GM23338 (cell line): ENCODE results near the gene EGFR. TPM values are rescaled to one million over a fixed set of nuclear protein-coding genes. Genes with fewer than 3 reads are reported as not detected.

ENCODE experiments used
- ATAC-seq: fragments of 200-7000 bp; cut with Tn5 transposase; 3 replicates; pipeline ENCODE4 v1.9.1; 2020
- DNase-seq: peaks from one replicate; pipeline ENCODE4 v3.0.0-alpha.2; 2015; ENCODE audit warnings: low spot score
- H2AFZ ChIP-seq: fragments of 200-600 bp; sonication (generic); 2 replicates; pipeline ENCODE4 v1.8.0; 2016; ENCODE audit warnings: antibody characterized with exemption, mild to moderate bottlenecking, moderate library complexity
- H3F3A ChIP-seq: fragments of 200-600 bp; sonication (generic); replicated peaks from 2 replicates; pipeline ENCODE4 v1.8.0; 2017; ENCODE audit warnings: antibody characterized with exemption, mixed run types, low read depth
- H3K27ac ChIP-seq: fragments of 200-600 bp; sonication (generic); 2 replicates; pipeline ENCODE4 v1.6.1; 2016; ENCODE audit warnings: low read depth
- H3K27me3 ChIP-seq: fragments of 200-600 bp; sonication (generic); 2 replicates; pipeline ENCODE4 v1.8.0; 2016; ENCODE audit warnings: mild to moderate bottlenecking, mixed run types, moderate library complexity; ENCODE audit not compliant: insufficient read depth
- H3K36me3 ChIP-seq: fragments of 200-600 bp; sonication (generic); 2 replicates; pipeline ENCODE4 v1.8.0; 2016; ENCODE audit warnings: mild to moderate bottlenecking; ENCODE audit not compliant: insufficient read depth
- H3K4me1 ChIP-seq: fragments of 200-600 bp; sonication (generic); 2 replicates; pipeline ENCODE4 v1.8.0; 2016; ENCODE audit warnings: mild to moderate bottlenecking, moderate library complexity; ENCODE audit not compliant: insufficient read depth
- H3K4me2 ChIP-seq: fragments of 200-600 bp; sonication (generic); 2 replicates; pipeline ENCODE4 v1.7.1; 2017; ENCODE audit warnings: mixed run types
- H3K4me3 ChIP-seq: fragments of 200-600 bp; sonication (generic); 2 replicates; pipeline ENCODE4 v1.6.1; 2016; ENCODE audit warnings: mixed run types
- H3K79me2 ChIP-seq: fragments of 200-600 bp; sonication (generic); replicated peaks from 2 replicates; pipeline ENCODE4 v1.8.0; 2017; ENCODE audit warnings: mild to moderate bottlenecking; ENCODE audit not compliant: insufficient read depth
- H3K9me2 ChIP-seq: fragments of 200-600 bp; sonication (generic); 2 replicates; pipeline ENCODE4 v1.8.0; 2017; ENCODE audit not compliant: insufficient read depth
- H4K20me1 ChIP-seq: fragments of 200-600 bp; sonication (generic); replicated peaks from 2 replicates; pipeline ENCODE4 v1.8.0; 2017; ENCODE audit warnings: mild to moderate bottlenecking; ENCODE audit not compliant: insufficient read depth
- H3K27ac Mint-ChIP-seq: 2 replicates; pipeline ENCODE4 v1.8.0; 2020; ENCODE audit warnings: inconsistent platforms, mild to moderate bottlenecking, moderate library complexity, mixed read lengths
- H3K27me3 Mint-ChIP-seq: 3 replicates; pipeline ENCODE4 v1.8.0; 2022; ENCODE audit warnings: low read depth, mild to moderate bottlenecking, moderate library complexity, mixed read lengths, inconsistent platforms; ENCODE audit not compliant: insufficient read depth, poor library complexity
- H3K36me3 Mint-ChIP-seq: 3 replicates; pipeline ENCODE4 v1.8.0; 2021; ENCODE audit warnings: low read depth, mild to moderate bottlenecking, inconsistent platforms, moderate library complexity, mixed read lengths
- H3K4me1 Mint-ChIP-seq: 3 replicates; pipeline ENCODE4 v1.8.0; 2020; ENCODE audit warnings: mild to moderate bottlenecking, inconsistent platforms, mixed read lengths
- H3K4me3 Mint-ChIP-seq: 3 replicates; pipeline ENCODE4 v1.8.0; 2021; ENCODE audit warnings: moderate library complexity, mild to moderate bottlenecking, inconsistent platforms, mixed read lengths
- H3K9me3 Mint-ChIP-seq: 3 replicates; pipeline ENCODE4 v1.8.0; 2020; ENCODE audit warnings: moderate library complexity, mild to moderate bottlenecking, inconsistent platforms, mixed read lengths
- CREB1 ChIP-seq: fragments of 250-450 bp; sonication (Bioruptor Pico); IDR thresholded peaks from 2 replicates; pipeline ENCODE4 v1.5.0; 2020; ENCODE audit warnings: low read depth, mild to moderate bottlenecking, moderate library complexity
- EZH2 ChIP-seq: fragments of 200-600 bp; sonication (generic); IDR thresholded peaks from one replicate; pipeline ENCODE4 v1.8.0; 2017; ENCODE audit warnings: antibody characterized with exemption, mild to moderate bottlenecking, low read depth; ENCODE audit not compliant: unreplicated experiment
- EZH2phosphoT487 ChIP-seq: fragments of 200-600 bp; sonication (generic); IDR thresholded peaks from one replicate; pipeline ENCODE4 v1.8.1; 2018; ENCODE audit warnings: antibody characterized with exemption; ENCODE audit not compliant: unreplicated experiment
- JUNB ChIP-seq: IDR thresholded peaks from one replicate; pipeline ENCODE4 v1.6.1; 2016; ENCODE audit warnings: antibody characterized with exemption; ENCODE audit not compliant: unreplicated experiment
- NANOG ChIP-seq: IDR thresholded peaks from 2 replicates; pipeline ENCODE4 v1.6.1; 2016; ENCODE audit warnings: antibody characterized with exemption, borderline replicate concordance
- POLR2AphosphoS5 ChIP-seq: IDR thresholded peaks from 2 replicates; pipeline ENCODE4 v1.6.1; 2016; ENCODE audit warnings: antibody characterized with exemption, low read depth
- STAT1 ChIP-seq: IDR thresholded peaks from one replicate; pipeline ENCODE4 v1.6.1; 2016; ENCODE audit warnings: antibody characterized with exemption; ENCODE audit not compliant: unreplicated experiment
- ZNF114 ChIP-seq: fragments of 250-450 bp; sonication (Bioruptor Pico); IDR thresholded peaks from 2 replicates; pipeline ENCODE4 v1.5.0; 2020; ENCODE audit warnings: mild to moderate bottlenecking, moderate library complexity
- ZNF331 ChIP-seq: fragments of 250-450 bp; sonication (Bioruptor Pico); IDR thresholded peaks from 2 replicates; pipeline ENCODE4 v1.5.0; 2020; ENCODE audit warnings: low read depth, mild to moderate bottlenecking, moderate library complexity
- polyA plus RNA-seq: library from polyadenylated mRNA; unstranded; fragments of >200 nt; fragmentation: Nextera tagmentation; extraction: Ambion mirVana; gene quantifications from 2 replicates; pipeline ENCODE4 v1.2.1, GENCODE V29; 2016
- total RNA-seq: library from RNA; depleted of rRNA; stranded (reverse); fragments of >200 nt; shearing (Covaris generic); gene quantifications from 2 replicates; pipeline ENCODE4 v1.2.3, GENCODE V29; 2014
- TF ChIP-seq, protein P1 (sequence below): fragments of 250-450 bp; sonication (Bioruptor Pico); IDR thresholded peaks from 2 replicates; pipeline ENCODE4 v1.5.0; 2020; ENCODE audit warnings: mild to moderate bottlenecking, moderate library complexity
- TF ChIP-seq, protein P2 (sequence below): IDR thresholded peaks from 2 replicates; pipeline ENCODE4 v1.6.1; 2016; ENCODE audit warnings: antibody characterized with exemption
- TF ChIP-seq, protein P3 (sequence below): IDR thresholded peaks from one replicate; pipeline ENCODE4 v1.6.1; 2018; ENCODE audit warnings: antibody characterized with exemption; ENCODE audit not compliant: unreplicated experiment
- TF ChIP-seq, protein P4 (sequence below), 2 experiments: fragments of 200-600 bp in 1 of 2; sonication (generic) in 1 of 2; conservative IDR thresholded peaks; 2 replicates each; pipeline versions ENCODE4 v1.5.1 to v1.6.1; 2016 to 2017; ENCODE audit warnings: antibody characterized with exemption in 2 of 2, low read depth in 2 of 2, mild to moderate bottlenecking in 2 of 2, moderate library complexity in 1 of 2

The EGFR gene
- total and polyA plus RNA-seq, 2 experiments from 2014 or later = 1.5 to 4.5 TPM

DNA sequence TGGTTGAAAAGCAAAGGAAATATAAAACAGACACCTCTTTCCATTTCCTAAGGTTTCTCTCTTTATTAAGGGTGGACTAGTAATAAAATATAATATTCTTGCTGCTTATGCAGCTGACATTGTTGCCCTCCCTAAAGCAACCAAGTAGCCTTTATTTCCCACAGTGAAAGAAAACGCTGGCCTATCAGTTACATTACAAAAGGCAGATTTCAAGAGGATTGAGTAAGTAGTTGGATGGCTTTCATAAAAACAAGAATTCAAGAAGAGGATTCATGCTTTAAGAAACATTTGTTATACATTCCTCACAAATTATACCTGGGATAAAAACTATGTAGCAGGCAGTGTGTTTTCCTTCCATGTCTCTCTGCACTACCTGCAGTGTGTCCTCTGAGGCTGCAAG is 191.9 kb downstream of the EGFR start:
- Mint-ChIP-seq H3K27me3 (no peaks in the 10 kb centered on the region), H3K27ac (no peak overlapping the region), H3K36me3 (no peaks in the 10 kb centered on the region), H3K9me3 (no peaks in the 10 kb centered on the region), H3K4me3 (no peak overlapping the region), H3K4me1 (peaks cover 14% of the 10 kb centered on the region)
- Histone ChIP-seq H3K4me1 (no peaks in the 10 kb centered on the region; the same call in 1 of the 2 replicates), H3K9me2 (no peaks in the 10 kb centered on the region), H3K36me3 (no peaks in the 10 kb centered on the region), H3K27ac (no peak overlapping the region), H3K79me2 (no peaks in the 10 kb centered on the region), H3K27me3 (no peaks in the 10 kb centered on the region), H3K4me2 (no peak overlapping the region), H3K4me3 (no peak overlapping the region), H3F3A (no peaks in the 10 kb centered on the region), H4K20me1 (no peaks in the 10 kb centered on the region), H2AFZ (no peak overlapping the region)
- DNase-seq (no peak), ATAC-seq (no peak)
- TF ChIP-seq, protein P1, sequence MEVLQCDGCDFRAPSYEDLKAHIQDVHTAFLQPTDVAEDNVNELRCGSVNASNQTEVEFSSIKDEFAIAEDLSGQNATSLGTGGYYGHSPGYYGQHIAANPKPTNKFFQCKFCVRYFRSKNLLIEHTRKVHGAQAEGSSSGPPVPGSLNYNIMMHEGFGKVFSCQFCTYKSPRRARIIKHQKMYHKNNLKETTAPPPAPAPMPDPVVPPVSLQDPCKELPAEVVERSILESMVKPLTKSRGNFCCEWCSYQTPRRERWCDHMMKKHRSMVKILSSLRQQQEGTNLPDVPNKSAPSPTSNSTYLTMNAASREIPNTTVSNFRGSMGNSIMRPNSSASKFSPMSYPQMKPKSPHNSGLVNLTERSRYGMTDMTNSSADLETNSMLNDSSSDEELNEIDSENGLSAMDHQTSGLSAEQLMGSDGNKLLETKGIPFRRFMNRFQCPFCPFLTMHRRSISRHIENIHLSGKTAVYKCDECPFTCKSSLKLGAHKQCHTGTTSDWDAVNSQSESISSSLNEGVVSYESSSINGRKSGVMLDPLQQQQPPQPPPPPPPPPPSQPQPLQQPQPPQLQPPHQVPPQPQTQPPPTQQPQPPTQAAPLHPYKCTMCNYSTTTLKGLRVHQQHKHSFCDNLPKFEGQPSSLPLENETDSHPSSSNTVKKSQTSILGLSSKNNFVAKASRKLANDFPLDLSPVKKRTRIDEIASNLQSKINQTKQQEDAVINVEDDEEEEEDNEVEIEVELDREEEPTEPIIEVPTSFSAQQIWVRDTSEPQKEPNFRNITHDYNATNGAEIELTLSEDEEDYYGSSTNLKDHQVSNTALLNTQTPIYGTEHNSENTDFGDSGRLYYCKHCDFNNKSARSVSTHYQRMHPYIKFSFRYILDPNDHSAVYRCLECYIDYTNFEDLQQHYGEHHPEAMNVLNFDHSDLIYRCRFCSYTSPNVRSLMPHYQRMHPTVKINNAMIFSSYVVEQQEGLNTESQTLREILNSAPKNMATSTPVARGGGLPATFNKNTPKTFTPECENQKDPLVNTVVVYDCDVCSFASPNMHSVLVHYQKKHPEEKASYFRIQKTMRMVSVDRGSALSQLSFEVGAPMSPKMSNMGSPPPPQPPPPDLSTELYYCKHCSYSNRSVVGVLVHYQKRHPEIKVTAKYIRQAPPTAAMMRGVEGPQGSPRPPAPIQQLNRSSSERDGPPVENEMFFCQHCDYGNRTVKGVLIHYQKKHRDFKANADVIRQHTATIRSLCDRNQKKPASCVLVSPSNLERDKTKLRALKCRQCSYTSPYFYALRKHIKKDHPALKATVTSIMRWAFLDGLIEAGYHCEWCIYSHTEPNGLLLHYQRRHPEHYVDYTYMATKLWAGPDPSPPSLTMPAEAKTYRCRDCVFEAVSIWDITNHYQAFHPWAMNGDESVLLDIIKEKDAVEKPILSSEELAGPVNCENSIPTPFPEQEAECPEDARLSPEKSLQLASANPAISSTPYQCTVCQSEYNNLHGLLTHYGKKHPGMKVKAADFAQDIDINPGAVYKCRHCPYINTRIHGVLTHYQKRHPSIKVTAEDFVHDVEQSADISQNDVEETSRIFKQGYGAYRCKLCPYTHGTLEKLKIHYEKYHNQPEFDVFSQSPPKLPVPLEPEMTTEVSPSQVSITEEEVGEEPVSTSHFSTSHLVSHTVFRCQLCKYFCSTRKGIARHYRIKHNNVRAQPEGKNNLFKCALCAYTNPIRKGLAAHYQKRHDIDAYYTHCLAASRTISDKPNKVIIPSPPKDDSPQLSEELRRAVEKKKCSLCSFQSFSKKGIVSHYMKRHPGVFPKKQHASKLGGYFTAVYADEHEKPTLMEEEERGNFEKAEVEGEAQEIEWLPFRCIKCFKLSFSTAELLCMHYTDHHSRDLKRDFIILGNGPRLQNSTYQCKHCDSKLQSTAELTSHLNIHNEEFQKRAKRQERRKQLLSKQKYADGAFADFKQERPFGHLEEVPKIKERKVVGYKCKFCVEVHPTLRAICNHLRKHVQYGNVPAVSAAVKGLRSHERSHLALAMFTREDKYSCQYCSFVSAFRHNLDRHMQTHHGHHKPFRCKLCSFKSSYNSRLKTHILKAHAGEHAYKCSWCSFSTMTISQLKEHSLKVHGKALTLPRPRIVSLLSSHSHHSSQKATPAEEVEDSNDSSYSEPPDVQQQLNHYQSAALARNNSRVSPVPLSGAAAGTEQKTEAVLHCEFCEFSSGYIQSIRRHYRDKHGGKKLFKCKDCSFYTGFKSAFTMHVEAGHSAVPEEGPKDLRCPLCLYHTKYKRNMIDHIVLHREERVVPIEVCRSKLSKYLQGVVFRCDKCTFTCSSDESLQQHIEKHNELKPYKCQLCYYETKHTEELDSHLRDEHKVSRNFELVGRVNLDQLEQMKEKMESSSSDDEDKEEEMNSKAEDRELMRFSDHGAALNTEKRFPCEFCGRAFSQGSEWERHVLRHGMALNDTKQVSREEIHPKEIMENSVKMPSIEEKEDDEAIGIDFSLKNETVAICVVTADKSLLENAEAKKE (CRISPR knock-in tag) = no peak
- TF ChIP-seq EZH2phosphoT487 = no peak
- TF ChIP-seq STAT1 = no peak
- no peak for TF ChIP-seq POLR2AphosphoS5
- TF ChIP-seq, protein P2, sequence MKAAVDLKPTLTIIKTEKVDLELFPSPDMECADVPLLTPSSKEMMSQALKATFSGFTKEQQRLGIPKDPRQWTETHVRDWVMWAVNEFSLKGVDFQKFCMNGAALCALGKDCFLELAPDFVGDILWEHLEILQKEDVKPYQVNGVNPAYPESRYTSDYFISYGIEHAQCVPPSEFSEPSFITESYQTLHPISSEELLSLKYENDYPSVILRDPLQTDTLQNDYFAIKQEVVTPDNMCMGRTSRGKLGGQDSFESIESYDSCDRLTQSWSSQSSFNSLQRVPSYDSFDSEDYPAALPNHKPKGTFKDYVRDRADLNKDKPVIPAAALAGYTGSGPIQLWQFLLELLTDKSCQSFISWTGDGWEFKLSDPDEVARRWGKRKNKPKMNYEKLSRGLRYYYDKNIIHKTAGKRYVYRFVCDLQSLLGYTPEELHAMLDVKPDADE = no peak
- no peak for TF ChIP-seq JUNB
- TF ChIP-seq EZH2 = no peak
- TF ChIP-seq, protein P3, sequence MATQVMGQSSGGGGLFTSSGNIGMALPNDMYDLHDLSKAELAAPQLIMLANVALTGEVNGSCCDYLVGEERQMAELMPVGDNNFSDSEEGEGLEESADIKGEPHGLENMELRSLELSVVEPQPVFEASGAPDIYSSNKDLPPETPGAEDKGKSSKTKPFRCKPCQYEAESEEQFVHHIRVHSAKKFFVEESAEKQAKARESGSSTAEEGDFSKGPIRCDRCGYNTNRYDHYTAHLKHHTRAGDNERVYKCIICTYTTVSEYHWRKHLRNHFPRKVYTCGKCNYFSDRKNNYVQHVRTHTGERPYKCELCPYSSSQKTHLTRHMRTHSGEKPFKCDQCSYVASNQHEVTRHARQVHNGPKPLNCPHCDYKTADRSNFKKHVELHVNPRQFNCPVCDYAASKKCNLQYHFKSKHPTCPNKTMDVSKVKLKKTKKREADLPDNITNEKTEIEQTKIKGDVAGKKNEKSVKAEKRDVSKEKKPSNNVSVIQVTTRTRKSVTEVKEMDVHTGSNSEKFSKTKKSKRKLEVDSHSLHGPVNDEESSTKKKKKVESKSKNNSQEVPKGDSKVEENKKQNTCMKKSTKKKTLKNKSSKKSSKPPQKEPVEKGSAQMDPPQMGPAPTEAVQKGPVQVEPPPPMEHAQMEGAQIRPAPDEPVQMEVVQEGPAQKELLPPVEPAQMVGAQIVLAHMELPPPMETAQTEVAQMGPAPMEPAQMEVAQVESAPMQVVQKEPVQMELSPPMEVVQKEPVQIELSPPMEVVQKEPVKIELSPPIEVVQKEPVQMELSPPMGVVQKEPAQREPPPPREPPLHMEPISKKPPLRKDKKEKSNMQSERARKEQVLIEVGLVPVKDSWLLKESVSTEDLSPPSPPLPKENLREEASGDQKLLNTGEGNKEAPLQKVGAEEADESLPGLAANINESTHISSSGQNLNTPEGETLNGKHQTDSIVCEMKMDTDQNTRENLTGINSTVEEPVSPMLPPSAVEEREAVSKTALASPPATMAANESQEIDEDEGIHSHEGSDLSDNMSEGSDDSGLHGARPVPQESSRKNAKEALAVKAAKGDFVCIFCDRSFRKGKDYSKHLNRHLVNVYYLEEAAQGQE = no peak
- TF ChIP-seq ZNF331 (CRISPR knock-in tag) = no peak
- no peak for TF ChIP-seq NANOG
- TF ChIP-seq CREB1 = no peak
- no peak for TF ChIP-seq ZNF114 (CRISPR knock-in tag)
- TF ChIP-seq, protein P4, sequence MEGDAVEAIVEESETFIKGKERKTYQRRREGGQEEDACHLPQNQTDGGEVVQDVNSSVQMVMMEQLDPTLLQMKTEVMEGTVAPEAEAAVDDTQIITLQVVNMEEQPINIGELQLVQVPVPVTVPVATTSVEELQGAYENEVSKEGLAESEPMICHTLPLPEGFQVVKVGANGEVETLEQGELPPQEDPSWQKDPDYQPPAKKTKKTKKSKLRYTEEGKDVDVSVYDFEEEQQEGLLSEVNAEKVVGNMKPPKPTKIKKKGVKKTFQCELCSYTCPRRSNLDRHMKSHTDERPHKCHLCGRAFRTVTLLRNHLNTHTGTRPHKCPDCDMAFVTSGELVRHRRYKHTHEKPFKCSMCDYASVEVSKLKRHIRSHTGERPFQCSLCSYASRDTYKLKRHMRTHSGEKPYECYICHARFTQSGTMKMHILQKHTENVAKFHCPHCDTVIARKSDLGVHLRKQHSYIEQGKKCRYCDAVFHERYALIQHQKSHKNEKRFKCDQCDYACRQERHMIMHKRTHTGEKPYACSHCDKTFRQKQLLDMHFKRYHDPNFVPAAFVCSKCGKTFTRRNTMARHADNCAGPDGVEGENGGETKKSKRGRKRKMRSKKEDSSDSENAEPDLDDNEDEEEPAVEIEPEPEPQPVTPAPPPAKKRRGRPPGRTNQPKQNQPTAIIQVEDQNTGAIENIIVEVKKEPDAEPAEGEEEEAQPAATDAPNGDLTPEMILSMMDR (conservative IDR thresholded peaks at IDR 0.05; ENCODE audit: low read depth in 2 of 2) = no peak
